HG03095 (cell line): ENCODE results near the gene SRSF2.

ENCODE experiments used
- ATAC-seq: cut with Tn5 transposase; IDR thresholded peaks from one replicate; pipeline ENCODE4 v1.9.1; 2021; ENCODE audit warnings: moderate library complexity; ENCODE audit not compliant: unreplicated experiment

SRSF2 gene

DNA sequence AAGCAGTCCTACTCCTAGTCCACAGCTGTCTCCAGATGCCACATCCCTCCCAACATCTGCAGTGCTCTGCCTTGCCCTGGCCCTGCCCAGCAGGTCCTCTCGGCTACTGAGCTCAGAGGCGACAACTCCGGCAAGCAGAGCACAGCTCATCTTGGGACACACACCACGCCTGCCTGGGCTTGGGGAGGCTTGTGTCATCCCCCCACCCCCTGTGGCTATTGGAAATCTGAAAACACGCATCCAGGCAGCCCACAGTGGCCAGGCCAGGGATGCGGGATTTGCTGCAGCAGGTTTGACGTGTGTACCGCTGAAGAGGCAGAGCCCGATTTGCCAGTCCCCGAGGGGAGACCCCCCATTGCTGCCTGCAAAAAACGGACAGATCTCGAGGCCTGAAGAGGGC lies 51.8 kb downstream of the SRSF2 start:
- ATAC-seq: no peak

DNA sequence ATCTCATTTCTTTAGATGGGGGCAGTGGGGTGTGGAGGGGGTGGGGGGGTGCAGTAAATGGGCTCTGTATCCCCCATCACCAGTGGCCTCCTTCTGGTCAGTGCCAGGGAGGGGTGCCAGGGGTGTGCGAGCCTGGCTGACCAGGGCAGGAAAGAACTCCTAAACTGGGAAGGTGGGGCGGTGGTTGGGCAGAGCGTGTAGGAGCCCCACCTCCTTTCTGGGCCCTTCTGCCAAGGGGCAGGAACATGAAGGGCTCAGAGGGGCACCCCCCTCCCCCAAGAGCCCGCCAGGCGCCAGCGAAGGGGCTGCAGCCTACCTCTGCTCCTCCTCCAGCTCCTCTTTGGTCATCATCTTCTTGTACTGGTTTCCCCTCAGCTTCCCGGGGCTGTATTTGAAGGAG lies 52.4 kb downstream of the SRSF2 start:
- ATAC-seq: no peak
